Measurements from ENCODE around the gene FAIM2.

The FAIM2 gene

DNA sequence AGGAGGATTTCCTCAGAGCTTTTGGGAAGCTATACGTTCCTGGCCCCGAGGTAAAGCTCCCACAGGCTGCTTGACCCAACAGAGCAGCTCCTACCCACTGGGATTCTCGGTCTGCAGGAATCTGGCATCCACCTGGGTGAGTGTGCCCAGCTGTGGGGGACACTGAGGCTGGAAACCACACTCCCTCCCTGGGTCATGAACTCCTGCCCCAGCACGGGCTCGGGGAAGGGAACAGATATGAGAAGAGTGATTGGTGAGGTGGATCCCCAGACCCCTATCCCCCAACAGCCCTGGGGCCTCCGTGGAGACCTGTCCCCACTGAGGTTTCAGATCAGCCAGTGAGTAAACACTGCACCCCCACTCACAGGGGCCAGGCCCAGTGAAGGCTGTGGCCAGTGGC is 3.3 kb downstream of the FAIM2 start:
- Histone ChIP-seq H3K4me2 (no peak overlapping the region), H4K20me1 (ENCODE audit: insufficient read depth) (no peaks in the 10 kb centered on the region), H3K9ac (no peak overlapping the region), H3K79me2 (ENCODE audit: insufficient read depth, low read depth) (no peaks in the 10 kb centered on the region), H2AFZ (ENCODE audit: low read depth) (no peak overlapping the region), H3K4me1 (ENCODE audit: low read depth, poor library complexity, severe bottlenecking) (no peaks in the 10 kb centered on the region), H3K4me3 (IDR thresholded peaks at IDR 0.05; ENCODE audit: insufficient read depth, low read depth, low read length) (no peak overlapping the region), H3K27ac (no peak overlapping the region), H3K36me3 (ENCODE audit: insufficient read depth) (no peaks in the 10 kb centered on the region), H3K27me3 (ENCODE audit: insufficient read depth, low read depth) (no peaks in the 10 kb centered on the region; the same call in 1 of the 2 replicates)
- no peak for TF ChIP-seq CTCF (conservative IDR thresholded peaks at IDR 0.05; ENCODE audit: low read depth, low read length)

DNA sequence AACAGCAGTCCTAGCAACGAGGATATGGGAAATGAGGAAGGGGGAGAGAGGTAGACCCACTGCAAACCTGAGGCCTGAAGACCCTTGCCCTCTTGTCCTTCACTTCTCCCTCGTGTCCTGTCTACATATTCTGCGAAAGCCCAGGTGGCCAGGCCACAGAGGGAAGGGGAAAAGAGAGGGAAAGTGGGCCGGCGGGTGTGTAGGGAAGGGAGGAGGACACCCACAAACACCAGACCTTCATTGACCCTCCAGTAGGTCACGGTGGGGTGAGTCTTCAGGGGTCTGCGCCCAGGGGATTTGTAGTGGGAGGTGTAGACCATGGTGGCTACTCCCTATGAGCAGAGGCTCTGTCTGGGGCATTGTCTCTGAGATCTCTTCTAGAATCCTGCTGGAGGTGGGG is 3.8 kb downstream of the FAIM2 start:
- no peaks in the 10 kb centered on the region for H3K36me3 ChIP-seq (ENCODE audit: insufficient read depth)
- H3K79me2 ChIP-seq (ENCODE audit: insufficient read depth, low read depth): no peaks in the 10 kb centered on the region
- H3K27ac ChIP-seq: no peak overlapping the region
- H2AFZ ChIP-seq (ENCODE audit: low read depth): no peak overlapping the region
- no peak for TF ChIP-seq CTCF (conservative IDR thresholded peaks at IDR 0.05; ENCODE audit: low read depth, low read length)
- no peaks in the 10 kb centered on the region for H3K4me1 ChIP-seq (ENCODE audit: low read depth, poor library complexity, severe bottlenecking)
- no peak overlapping the region for H3K4me2 ChIP-seq
- H3K9ac ChIP-seq: no peak overlapping the region
- H4K20me1 ChIP-seq (ENCODE audit: insufficient read depth): no peaks in the 10 kb centered on the region
- no peak overlapping the region for H3K4me3 ChIP-seq (IDR thresholded peaks at IDR 0.05; ENCODE audit: insufficient read depth, low read depth, low read length)
- no peaks in the 10 kb centered on the region; the same call in 1 of the 2 replicates for H3K27me3 ChIP-seq (ENCODE audit: insufficient read depth, low read depth)

- no peaks in the 10 kb centered on the region; the same call in 1 of the 2 replicates for H3K27me3 ChIP-seq (ENCODE audit: insufficient read depth, low read depth)
- H3K4me1 ChIP-seq (ENCODE audit: low read depth, poor library complexity, severe bottlenecking): no peaks in the 10 kb centered on the region
- H3K27ac ChIP-seq: no peak overlapping the region
- H3K36me3 ChIP-seq (ENCODE audit: insufficient read depth): no peaks in the 10 kb centered on the region
- H4K20me1 ChIP-seq (ENCODE audit: insufficient read depth): no peaks in the 10 kb centered on the region
- no peak overlapping the region for H2AFZ ChIP-seq (ENCODE audit: low read depth)
- TF ChIP-seq CTCF (conservative IDR thresholded peaks at IDR 0.05; ENCODE audit: low read depth, low read length): no peak
- no peak overlapping the region for H3K4me3 ChIP-seq (IDR thresholded peaks at IDR 0.05; ENCODE audit: insufficient read depth, low read depth, low read length)
- no peak overlapping the region for H3K4me2 ChIP-seq
- H3K9ac ChIP-seq: no peak overlapping the region
- H3K79me2 ChIP-seq (ENCODE audit: insufficient read depth, low read depth): no peaks in the 10 kb centered on the region
Observed at GRCh38 chr12:49899286-49899843, 4.3 kb downstream of the FAIM2 start.

- Histone ChIP-seq H3K36me3 (ENCODE audit: insufficient read depth) (no peaks in the 10 kb centered on the region), H3K4me2 (no peak overlapping the region), H3K27me3 (ENCODE audit: insufficient read depth, low read depth) (peaks cover 9% of the 10 kb centered on the region; the same call in 1 of the 2 replicates), H3K79me2 (ENCODE audit: insufficient read depth, low read depth) (no peaks in the 10 kb centered on the region), H3K9ac (no peak overlapping the region), H4K20me1 (ENCODE audit: insufficient read depth) (no peaks in the 10 kb centered on the region), H3K4me3 (IDR thresholded peaks at IDR 0.05; ENCODE audit: insufficient read depth, low read depth, low read length) (no peak overlapping the region), H3K4me1 (ENCODE audit: low read depth, poor library complexity, severe bottlenecking) (no peaks in the 10 kb centered on the region), H3K27ac (no peak overlapping the region), H2AFZ (ENCODE audit: low read depth) (no peak overlapping the region)
- no peak for TF ChIP-seq CTCF (conservative IDR thresholded peaks at IDR 0.05; ENCODE audit: low read depth, low read length)
Observed at GRCh38 chr12:49897276-49897675, 6.4 kb downstream of the FAIM2 start.

All from KMS-11 (cell line).